ENCODE results near the gene TMX2.

Gene TMX2

GRCh38 chr11:57771365-57771764, 59.0 kb downstream of the TMX2 start:
- no peaks in the 10 kb centered on the region for H3F3A ChIP-seq (ENCODE audit: low read depth)
- H4K20me1 ChIP-seq (ENCODE audit: insufficient read depth, low read length, poor library complexity, severe bottlenecking): no peaks in the 10 kb centered on the region
- no peak for TF ChIP-seq EZH2phosphoT487 (IDR thresholded peaks at IDR 0.05; ENCODE audit: borderline replicate concordance)
- no peak for TF ChIP-seq CTCF (conservative IDR thresholded peaks at IDR 0.05; ENCODE audit: low read length)
- no peaks in the 10 kb centered on the region for H3K79me2 ChIP-seq (ENCODE audit: insufficient read depth, low read length)
- H3K4me3 ChIP-seq (ENCODE audit: low read length, poor library complexity, severe bottlenecking): no peak overlapping the region
- no peak overlapping the region for H3K4me2 ChIP-seq (ENCODE audit: low read depth, low read length, poor library complexity, severe bottlenecking)
- no peak overlapping the region for H3K9ac ChIP-seq (ENCODE audit: low read depth, low read length, poor library complexity, severe bottlenecking)
- H3K9me2 ChIP-seq (replicated peaks; ENCODE audit: low read depth, low read length): no peaks in the 10 kb centered on the region
- peaks cover 17% of the 10 kb centered on the region for H3K4me1 ChIP-seq (ENCODE audit: insufficient read depth, low read length, poor library complexity, severe bottlenecking)
- no peak overlapping the region for H2AFZ ChIP-seq (ENCODE audit: low read length)
- H3K9me3 ChIP-seq (ENCODE audit: insufficient read depth, low read depth, low read length): no peaks in the 10 kb centered on the region
- no peaks in the 10 kb centered on the region for H3K36me3 ChIP-seq (ENCODE audit: insufficient read depth, low read length)
- no peaks in the 10 kb centered on the region for H3K27me3 ChIP-seq (ENCODE audit: insufficient read depth, low read length, poor library complexity, severe bottlenecking)

DNA sequence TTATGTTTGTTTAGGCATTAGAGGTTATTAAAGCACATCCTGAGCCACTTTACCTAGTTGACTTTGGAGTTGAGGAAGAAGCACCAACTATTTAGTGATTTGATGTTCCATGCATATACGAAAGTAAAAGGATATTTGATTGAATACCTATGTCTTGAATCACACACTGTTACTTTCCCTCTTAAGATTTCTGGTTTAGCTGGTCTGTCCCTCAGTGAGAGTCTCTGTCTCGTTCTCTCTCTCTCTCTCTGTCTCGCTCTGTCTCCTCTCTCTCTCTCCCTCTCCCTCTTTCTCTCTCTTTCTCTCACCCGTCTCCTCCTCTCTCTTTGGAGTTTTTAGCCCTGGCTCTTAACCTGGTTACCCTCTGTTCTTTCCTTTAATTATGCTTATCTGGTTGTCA, 60.2 kb downstream of the TMX2 start:
- H3K4me1 ChIP-seq (ENCODE audit: insufficient read depth, low read length, poor library complexity, severe bottlenecking): peaks cover 23% of the 10 kb centered on the region
- peak overlapping the region; percentile 9 for H3K4me2 ChIP-seq (ENCODE audit: low read depth, low read length, poor library complexity, severe bottlenecking)
- no peak overlapping the region for H2AFZ ChIP-seq (ENCODE audit: low read length)
- TF ChIP-seq CTCF (conservative IDR thresholded peaks at IDR 0.05; ENCODE audit: low read length) (no peak), EZH2phosphoT487 (IDR thresholded peaks at IDR 0.05; ENCODE audit: borderline replicate concordance) (no peak)
- no peaks in the 10 kb centered on the region for H3K9me3 ChIP-seq (ENCODE audit: insufficient read depth, low read depth, low read length)
- no peaks in the 10 kb centered on the region for H3F3A ChIP-seq (ENCODE audit: low read depth)
- H3K79me2 ChIP-seq (ENCODE audit: insufficient read depth, low read length): no peaks in the 10 kb centered on the region
- H3K9ac ChIP-seq (ENCODE audit: low read depth, low read length, poor library complexity, severe bottlenecking): no peak overlapping the region
- no peak overlapping the region for H3K4me3 ChIP-seq (ENCODE audit: low read length, poor library complexity, severe bottlenecking)
- H3K27me3 ChIP-seq (ENCODE audit: insufficient read depth, low read length, poor library complexity, severe bottlenecking): no peaks in the 10 kb centered on the region
- no peaks in the 10 kb centered on the region for H4K20me1 ChIP-seq (ENCODE audit: insufficient read depth, low read length, poor library complexity, severe bottlenecking)
- no peaks in the 10 kb centered on the region for H3K9me2 ChIP-seq (replicated peaks; ENCODE audit: low read depth, low read length)
- H3K36me3 ChIP-seq (ENCODE audit: insufficient read depth, low read length): no peaks in the 10 kb centered on the region

DNA sequence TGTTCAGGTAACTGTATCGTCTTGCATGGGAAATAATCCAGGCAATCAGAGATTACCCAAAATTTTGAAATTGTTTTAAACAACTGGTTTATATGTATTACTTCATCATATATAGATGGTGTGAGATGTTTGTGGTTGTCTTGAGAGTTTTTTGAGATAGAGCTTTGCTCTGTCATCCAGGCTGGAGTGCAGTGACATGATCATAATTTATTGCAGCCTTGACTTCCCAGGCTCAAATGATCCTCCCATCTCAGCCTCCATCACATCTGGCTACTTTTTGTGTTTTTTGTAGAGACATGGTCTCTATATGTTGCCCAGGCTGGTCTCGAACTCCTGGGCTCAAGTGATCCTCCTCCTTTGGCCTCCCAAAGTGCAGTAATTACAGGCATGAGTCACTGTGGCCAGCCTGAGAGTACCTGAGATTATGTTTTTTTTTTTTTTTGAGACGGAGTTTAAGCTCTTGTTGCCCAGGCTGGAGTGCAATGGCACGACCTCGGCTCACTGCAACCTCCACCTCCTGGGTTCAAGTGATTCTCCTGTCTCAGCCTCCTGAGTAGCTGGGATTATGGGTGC, 60.7 kb downstream of the TMX2 start:
- Histone ChIP-seq H3K4me2 (ENCODE audit: low read depth, low read length, poor library complexity, severe bottlenecking) (no peak overlapping the region), H3K79me2 (ENCODE audit: insufficient read depth, low read length) (no peaks in the 10 kb centered on the region), H3K4me3 (ENCODE audit: low read length, poor library complexity, severe bottlenecking) (no peak overlapping the region), H3K4me1 (ENCODE audit: insufficient read depth, low read length, poor library complexity, severe bottlenecking) (peaks cover 23% of the 10 kb centered on the region), H3K36me3 (ENCODE audit: insufficient read depth, low read length) (no peaks in the 10 kb centered on the region), H3K9me2 (replicated peaks; ENCODE audit: low read depth, low read length) (no peaks in the 10 kb centered on the region), H4K20me1 (ENCODE audit: insufficient read depth, low read length, poor library complexity, severe bottlenecking) (no peaks in the 10 kb centered on the region), H3K27me3 (ENCODE audit: insufficient read depth, low read length, poor library complexity, severe bottlenecking) (no peaks in the 10 kb centered on the region), H3F3A (ENCODE audit: low read depth) (no peaks in the 10 kb centered on the region), H3K9me3 (ENCODE audit: insufficient read depth, low read depth, low read length) (no peaks in the 10 kb centered on the region), H3K9ac (ENCODE audit: low read depth, low read length, poor library complexity, severe bottlenecking) (no peak overlapping the region), H2AFZ (ENCODE audit: low read length) (no peak overlapping the region)
- TF ChIP-seq CTCF (conservative IDR thresholded peaks at IDR 0.05; ENCODE audit: low read length): no peak
- no peak for TF ChIP-seq EZH2phosphoT487 (IDR thresholded peaks at IDR 0.05; ENCODE audit: borderline replicate concordance)
